ENCODE results near the gene ATP8A2.

The ATP8A2 gene

DNA sequence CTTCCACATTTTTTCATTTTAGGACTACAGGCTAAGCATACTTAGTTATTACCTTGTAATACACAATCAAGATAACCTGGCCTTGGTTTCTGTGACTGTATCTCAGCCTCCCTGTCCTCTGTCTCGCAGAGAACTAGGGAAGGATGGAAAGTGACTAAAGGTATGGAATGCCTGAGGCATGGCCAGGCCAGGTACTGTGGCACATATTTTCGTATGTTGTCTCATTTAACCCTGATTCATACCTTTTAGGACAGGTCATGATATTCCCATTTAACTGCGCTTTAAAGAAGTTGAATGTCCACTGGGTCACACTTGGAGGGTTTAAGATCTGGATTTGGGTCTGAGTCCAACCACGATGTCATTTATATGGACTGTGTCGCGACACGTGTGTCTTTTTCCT, 357.4 kb downstream of the ATP8A2 start:
- Histone ChIP-seq H3K9me3 (ENCODE audit: insufficient read depth, low read depth, low read length) (no peaks in the 10 kb centered on the region), H3K36me3 (ENCODE audit: insufficient read depth, low read length) (no peaks in the 10 kb centered on the region), H3K4me3 (ENCODE audit: low read length) (no peak overlapping the region), H3K27ac (ENCODE audit: low read depth, low read length) (no peak overlapping the region), H3K9ac (ENCODE audit: low read depth, low read length) (no peak overlapping the region), H3K27me3 (ENCODE audit: insufficient read depth, low read length) (no peaks in the 10 kb centered on the region), H3K4me1 (ENCODE audit: insufficient read depth, low read length) (peaks cover 23% of the 10 kb centered on the region)
- 83% methylated on average over 7 of the region's 7 CpGs for WGBS

- Histone ChIP-seq H3K4me1 (ENCODE audit: insufficient read depth, low read length) (peaks cover 23% of the 10 kb centered on the region), H3K27ac (ENCODE audit: low read depth, low read length) (no peak overlapping the region), H3K9me3 (ENCODE audit: insufficient read depth, low read depth, low read length) (no peaks in the 10 kb centered on the region), H3K36me3 (ENCODE audit: insufficient read depth, low read length) (no peaks in the 10 kb centered on the region), H3K4me3 (ENCODE audit: low read length) (no peak overlapping the region), H3K27me3 (ENCODE audit: insufficient read depth, low read length) (no peaks in the 10 kb centered on the region), H3K9ac (ENCODE audit: low read depth, low read length) (no peak overlapping the region)
- WGBS = 94% methylated on average over 4 of the region's 4 CpGs
Measured at GRCh38 chr13:25731037-25731436, 359.3 kb downstream of the ATP8A2 start.

DNA sequence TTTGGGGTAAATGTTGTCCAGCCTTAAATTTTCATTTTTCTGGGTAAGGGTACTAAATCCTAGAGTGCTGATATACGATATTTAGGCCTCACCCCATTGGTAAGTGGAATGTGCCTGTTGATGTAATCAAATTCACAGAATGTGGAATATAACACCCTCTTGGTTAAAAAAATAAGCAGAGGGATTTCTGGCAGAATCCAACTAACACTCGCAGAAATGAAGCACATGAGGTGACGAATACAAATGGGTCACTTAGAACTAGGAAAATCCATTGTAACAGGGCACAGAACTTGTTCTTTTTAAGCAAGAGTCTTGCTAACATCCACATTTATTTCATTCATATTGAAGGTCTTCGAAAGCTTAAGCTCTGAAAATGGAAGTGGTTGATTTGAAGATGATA, 359.8 kb downstream of the ATP8A2 start:
- Histone ChIP-seq H3K36me3 (ENCODE audit: insufficient read depth, low read length) (no peaks in the 10 kb centered on the region), H3K9me3 (ENCODE audit: insufficient read depth, low read depth, low read length) (no peaks in the 10 kb centered on the region), H3K27ac (ENCODE audit: low read depth, low read length) (no peak overlapping the region), H3K4me3 (ENCODE audit: low read length) (no peak overlapping the region), H3K27me3 (ENCODE audit: insufficient read depth, low read length) (no peaks in the 10 kb centered on the region), H3K9ac (ENCODE audit: low read depth, low read length) (no peak overlapping the region), H3K4me1 (ENCODE audit: insufficient read depth, low read length) (peaks cover 23% of the 10 kb centered on the region)
- WGBS = 90% methylated on average over 4 of the region's 4 CpGs

DNA sequence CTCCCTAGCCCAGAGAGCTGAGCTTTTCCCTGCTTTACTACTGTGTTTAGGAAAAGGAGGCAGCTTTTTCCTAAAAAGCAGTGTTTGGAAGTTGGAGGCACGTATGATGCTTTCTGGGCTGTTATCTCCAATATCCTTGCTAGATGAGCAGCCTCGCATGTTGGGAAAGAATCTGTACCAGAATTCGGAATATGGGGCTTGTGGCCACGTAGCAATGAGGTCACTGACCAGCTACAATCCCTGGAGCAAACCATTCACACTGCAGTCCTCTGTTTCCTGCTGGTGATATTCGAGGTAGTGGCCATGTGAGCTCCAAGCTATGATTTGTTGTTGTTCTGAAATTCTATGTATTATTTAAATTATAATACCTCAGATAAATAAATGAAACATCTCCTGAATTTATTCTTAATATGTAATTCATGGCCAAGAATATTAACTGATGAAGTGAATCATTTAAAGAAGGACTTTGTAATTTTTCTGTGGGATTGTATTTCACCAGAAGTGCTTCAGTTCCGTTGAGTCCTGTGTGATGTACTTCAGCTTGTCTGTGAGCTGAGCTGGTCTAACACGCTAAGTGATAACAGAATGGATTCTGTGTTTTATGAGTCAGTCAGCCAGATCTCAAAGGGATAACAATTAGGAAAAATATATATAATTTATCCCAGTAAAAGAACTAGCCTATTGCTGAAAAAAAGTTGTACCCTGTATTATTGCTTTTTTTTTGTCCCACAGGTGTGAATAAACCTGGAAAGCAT, 360.5 kb downstream of the ATP8A2 start:
- Histone ChIP-seq H3K4me3 (ENCODE audit: low read length) (no peak overlapping the region), H3K36me3 (ENCODE audit: insufficient read depth, low read length) (no peaks in the 10 kb centered on the region), H3K27ac (ENCODE audit: low read depth, low read length) (no peak overlapping the region), H3K9ac (ENCODE audit: low read depth, low read length) (no peak overlapping the region), H3K27me3 (ENCODE audit: insufficient read depth, low read length) (no peaks in the 10 kb centered on the region), H3K9me3 (ENCODE audit: insufficient read depth, low read depth, low read length) (no peaks in the 10 kb centered on the region), H3K4me1 (ENCODE audit: insufficient read depth, low read length) (peaks cover 23% of the 10 kb centered on the region)
- WGBS = 83% methylated on average over 7 of the region's 7 CpGs

- H3K9me3 ChIP-seq (ENCODE audit: insufficient read depth, low read depth, low read length) = no peaks in the 10 kb centered on the region
- H3K4me1 ChIP-seq (ENCODE audit: insufficient read depth, low read length) = peaks cover 25% of the 10 kb centered on the region
- no peak overlapping the region for H3K27ac ChIP-seq (ENCODE audit: low read depth, low read length)
- whole genome bisulfite sequencing = 85% methylated on average over 5 of the region's 5 CpGs
- no peaks in the 10 kb centered on the region for H3K36me3 ChIP-seq (ENCODE audit: insufficient read depth, low read length)
- no peaks in the 10 kb centered on the region for H3K27me3 ChIP-seq (ENCODE audit: insufficient read depth, low read length)
- H3K9ac ChIP-seq (ENCODE audit: low read depth, low read length) = no peak overlapping the region
- no peak overlapping the region for H3K4me3 ChIP-seq (ENCODE audit: low read length)
Measured at GRCh38 chr13:25733001-25733491, 361.3 kb downstream of the ATP8A2 start.

DNA sequence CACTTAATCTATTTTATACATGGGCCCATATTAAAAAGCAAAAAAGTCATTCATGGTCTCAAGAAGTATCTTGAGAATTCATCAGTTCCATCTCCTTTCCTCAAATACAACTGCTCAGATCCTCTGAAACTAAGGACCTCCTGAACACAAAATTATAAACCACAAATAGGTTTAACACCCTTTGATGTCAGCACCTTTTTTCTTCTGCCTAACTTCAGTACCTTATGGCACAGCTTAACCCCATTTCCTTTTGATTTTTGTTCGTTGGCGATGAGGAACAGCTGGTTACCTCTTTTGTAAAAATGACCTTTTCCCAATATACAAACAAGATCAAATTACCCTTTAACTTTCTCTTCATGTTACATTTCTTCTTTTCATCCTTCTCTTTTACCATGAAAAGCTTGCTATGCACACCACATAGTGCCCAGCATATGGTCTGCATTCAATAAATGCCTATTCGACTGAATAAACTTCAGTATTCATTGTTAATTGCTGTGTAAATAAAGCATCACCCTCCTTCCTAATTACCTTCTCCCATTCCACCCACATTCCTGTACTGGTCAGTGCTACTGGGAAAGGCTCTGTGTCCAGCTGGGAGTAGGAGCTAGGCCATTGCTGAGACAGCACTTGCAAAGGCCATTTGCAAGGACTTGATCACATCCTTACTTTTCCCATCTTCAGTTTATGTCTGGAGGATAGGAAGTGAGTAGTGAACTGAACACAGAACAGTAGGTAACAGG, 362.1 kb downstream of the ATP8A2 start:
- H3K9ac ChIP-seq (ENCODE audit: low read depth, low read length) = no peak overlapping the region
- no peaks in the 10 kb centered on the region for H3K36me3 ChIP-seq (ENCODE audit: insufficient read depth, low read length)
- H3K9me3 ChIP-seq (ENCODE audit: insufficient read depth, low read depth, low read length) = no peaks in the 10 kb centered on the region
- WGBS = 86% methylated on average over 2 of the region's 3 CpGs
- H3K27me3 ChIP-seq (ENCODE audit: insufficient read depth, low read length) = no peaks in the 10 kb centered on the region
- H3K4me1 ChIP-seq (ENCODE audit: insufficient read depth, low read length) = peaks cover 26% of the 10 kb centered on the region
- H3K27ac ChIP-seq (ENCODE audit: low read depth, low read length) = no peak overlapping the region
- no peak overlapping the region for H3K4me3 ChIP-seq (ENCODE audit: low read length)

GRCh38 chr13:25738342-25739196, 366.8 kb downstream of the ATP8A2 start:
- Histone ChIP-seq H3K4me3 (ENCODE audit: low read length) (no peak overlapping the region), H3K4me1 (ENCODE audit: insufficient read depth, low read length) (peaks cover 14% of the 10 kb centered on the region), H3K9me3 (ENCODE audit: insufficient read depth, low read depth, low read length) (no peaks in the 10 kb centered on the region), H3K9ac (ENCODE audit: low read depth, low read length) (no peak overlapping the region), H3K36me3 (ENCODE audit: insufficient read depth, low read length) (no peaks in the 10 kb centered on the region), H3K27me3 (ENCODE audit: insufficient read depth, low read length) (no peaks in the 10 kb centered on the region), H3K27ac (ENCODE audit: low read depth, low read length) (no peak overlapping the region)
- WGBS = 90% methylated on average over 4 of the region's 4 CpGs

- no peaks in the 10 kb centered on the region for H3K27me3 ChIP-seq (ENCODE audit: insufficient read depth, low read length)
- no peak overlapping the region for H3K4me3 ChIP-seq (ENCODE audit: low read length)
- peaks cover 7% of the 10 kb centered on the region for H3K4me1 ChIP-seq (ENCODE audit: insufficient read depth, low read length)
- 80% methylated on average over 1 of the region's 1 CpG for WGBS
- no peak overlapping the region for H3K27ac ChIP-seq (ENCODE audit: low read depth, low read length)
- H3K9me3 ChIP-seq (ENCODE audit: insufficient read depth, low read depth, low read length) = no peaks in the 10 kb centered on the region
- no peak overlapping the region for H3K9ac ChIP-seq (ENCODE audit: low read depth, low read length)
- no peaks in the 10 kb centered on the region for H3K36me3 ChIP-seq (ENCODE audit: insufficient read depth, low read length)
Measured at GRCh38 chr13:25739376-25739775, 367.6 kb downstream of the ATP8A2 start.

GRCh38 chr13:25741796-25742195, 370.0 kb downstream of the ATP8A2 start:
- H3K4me3 ChIP-seq (ENCODE audit: low read length) = no peak overlapping the region
- H3K9ac ChIP-seq (ENCODE audit: low read depth, low read length) = no peak overlapping the region
- 88% methylated on average over 4 of the region's 5 CpGs for WGBS
- H3K27ac ChIP-seq (ENCODE audit: low read depth, low read length) = no peak overlapping the region
- no peaks in the 10 kb centered on the region for H3K36me3 ChIP-seq (ENCODE audit: insufficient read depth, low read length)
- no peaks in the 10 kb centered on the region for H3K27me3 ChIP-seq (ENCODE audit: insufficient read depth, low read length)
- H3K4me1 ChIP-seq (ENCODE audit: insufficient read depth, low read length) = peaks cover 12% of the 10 kb centered on the region
- H3K9me3 ChIP-seq (ENCODE audit: insufficient read depth, low read depth, low read length) = no peaks in the 10 kb centered on the region

DNA sequence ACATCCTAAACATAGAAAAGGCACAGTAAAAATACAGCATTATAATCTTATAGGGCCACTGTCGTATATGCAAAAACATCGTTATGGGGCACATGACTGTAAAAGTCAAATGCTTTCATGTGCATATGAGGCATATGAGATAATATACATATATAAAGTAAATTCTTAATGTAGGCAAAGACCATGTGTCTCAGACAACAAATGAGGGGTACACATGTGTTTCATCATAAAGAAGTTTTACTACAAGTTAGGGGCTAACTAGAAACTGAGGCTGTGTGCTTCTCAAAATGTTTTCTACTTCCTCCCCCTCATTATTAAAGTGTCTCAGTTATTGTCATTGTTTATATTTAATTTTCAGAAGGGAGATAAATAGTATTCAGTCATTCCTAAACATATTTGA, 370.4 kb downstream of the ATP8A2 start:
- no peak overlapping the region for H3K4me3 ChIP-seq (ENCODE audit: low read length)
- no peaks in the 10 kb centered on the region for H3K9me3 ChIP-seq (ENCODE audit: insufficient read depth, low read depth, low read length)
- peaks cover 17% of the 10 kb centered on the region for H3K4me1 ChIP-seq (ENCODE audit: insufficient read depth, low read length)
- WGBS = no CpG with 5 or more reads among the region's 2 CpGs
- H3K36me3 ChIP-seq (ENCODE audit: insufficient read depth, low read length) = no peaks in the 10 kb centered on the region
- no peak overlapping the region for H3K27ac ChIP-seq (ENCODE audit: low read depth, low read length)
- no peaks in the 10 kb centered on the region for H3K27me3 ChIP-seq (ENCODE audit: insufficient read depth, low read length)
- no peak overlapping the region for H3K9ac ChIP-seq (ENCODE audit: low read depth, low read length)

- Histone ChIP-seq H3K27ac (ENCODE audit: low read depth, low read length) (no peak overlapping the region), H3K9ac (ENCODE audit: low read depth, low read length) (no peak overlapping the region), H3K4me3 (ENCODE audit: low read length) (no peak overlapping the region), H3K4me1 (ENCODE audit: insufficient read depth, low read length) (peaks cover 14% of the 10 kb centered on the region), H3K27me3 (ENCODE audit: insufficient read depth, low read length) (no peaks in the 10 kb centered on the region), H3K36me3 (ENCODE audit: insufficient read depth, low read length) (no peaks in the 10 kb centered on the region), H3K9me3 (ENCODE audit: insufficient read depth, low read depth, low read length) (no peaks in the 10 kb centered on the region)
- WGBS = 94% methylated on average over 4 of the region's 4 CpGs
Measured at GRCh38 chr13:25743421-25743820, 371.6 kb downstream of the ATP8A2 start.
